Stimulated activated CD4-positive, alpha-beta T cell treated with anti-CD3 and anti-CD28 coated beads, Interleukin-4, amount 100 ng/mL, for 1 hour (primary cell): Measurements from ENCODE around the gene PPM1F.
A peak's percentile ranks its signal among the peaks of the same experiment; 100 is the strongest.

Source experiments
- DNase-seq: peaks from one replicate; pipeline ENCODE4 v3.0.0-alpha.2; 2020

Gene PPM1F

GRCh38 chr22:21938906-21939305, 13.7 kb downstream of the PPM1F start:
- no peak for DNase-seq

- peak; percentile 92 for DNase-seq
These were observed 14.4 kb downstream of the PPM1F start for GRCh38 chr22:21938071-21938822.

- no peak for DNase-seq
These were observed 14.9 kb downstream of the PPM1F start for GRCh38 chr22:21937821-21938070.

GRCh38 chr22:21937041-21937820, 15.4 kb downstream of the PPM1F start:
- DNase-seq: no peak

GRCh38 chr22:21936151-21936775, 16.4 kb downstream of the PPM1F start:
- no peak for DNase-seq

GRCh38 chr22:21933910-21934309, 18.7 kb downstream of the PPM1F start:
- no peak for DNase-seq

- no peak for DNase-seq
These were observed 19.2 kb downstream of the PPM1F start for GRCh38 chr22:21933413-21933812.

GRCh38 chr22:21932347-21932746, 20.3 kb downstream of the PPM1F start:
- no peak for DNase-seq

GRCh38 chr22:21931056-21931455, 21.6 kb downstream of the PPM1F start:
- no peak for DNase-seq

GRCh38 chr22:21929253-21929652, 23.4 kb downstream of the PPM1F start:
- no peak for DNase-seq

- DNase-seq: no peak
These were observed 24.6 kb downstream of the PPM1F start for GRCh38 chr22:21928048-21928447.

- DNase-seq: no peak
These were observed 25.3 kb downstream of the PPM1F start for GRCh38 chr22:21927174-21927823.

- no peak for DNase-seq
These were observed 25.9 kb downstream of the PPM1F start for GRCh38 chr22:21926728-21927127.

GRCh38 chr22:21923163-21923561, 29.5 kb downstream of the PPM1F start:
- DNase-seq: no peak

GRCh38 chr22:21922370-21923162, 30.1 kb downstream of the PPM1F start:
- no peak for DNase-seq

GRCh38 chr22:21921729-21922128, 30.9 kb downstream of the PPM1F start:
- DNase-seq: no peak

GRCh38 chr22:21921184-21921721, 31.4 kb downstream of the PPM1F start:
- no peak for DNase-seq

GRCh38 chr22:21920341-21921183, 32.1 kb downstream of the PPM1F start:
- DNase-seq: no peak

GRCh38 chr22:21919526-21920307, 32.9 kb downstream of the PPM1F start:
- DNase-seq: no peak

- DNase-seq: no peak
These were observed 34.0 kb downstream of the PPM1F start for GRCh38 chr22:21918466-21919185.
